ENCODE measurements around the gene RAB35.

RAB35 gene

DNA sequence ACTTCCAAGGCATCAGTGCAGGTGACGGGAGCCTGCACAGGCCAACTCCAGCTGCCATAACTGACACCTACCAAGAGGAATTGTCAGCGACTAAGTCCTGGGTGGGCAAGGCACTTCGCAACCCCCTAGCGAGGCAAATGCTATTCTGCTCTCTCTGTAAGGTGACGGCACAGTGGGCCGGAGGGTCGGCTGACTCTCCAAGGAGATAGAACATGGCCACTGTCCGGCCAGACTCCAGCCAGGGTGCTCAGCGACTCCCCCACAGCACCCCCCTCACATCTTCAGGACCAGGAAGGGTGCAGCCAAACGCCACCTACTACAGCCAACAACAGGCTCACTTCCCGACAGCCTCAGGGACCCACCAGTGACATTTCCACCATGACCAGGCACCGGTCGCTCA is 13.2 kb downstream of the RAB35 start:
- no peak for ATAC-seq
- DNase-seq: no peak

DNA sequence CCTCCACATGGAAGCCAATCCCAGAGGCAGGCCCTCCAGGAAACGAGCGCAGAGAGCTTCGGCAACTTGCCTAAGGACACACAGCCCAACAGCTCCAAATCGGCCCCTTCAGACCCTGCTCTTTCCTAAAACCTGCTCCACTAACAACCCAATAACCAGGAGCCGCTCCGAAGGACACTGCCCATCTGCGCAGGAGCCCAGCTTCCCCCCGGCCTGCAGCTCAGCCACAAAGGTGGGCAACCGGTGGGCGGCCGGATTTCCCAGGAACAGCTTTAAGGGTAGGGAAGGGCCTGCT is 13.6 kb downstream of the RAB35 start:
- ATAC-seq (no peak), DNase-seq (no peak)

DNA sequence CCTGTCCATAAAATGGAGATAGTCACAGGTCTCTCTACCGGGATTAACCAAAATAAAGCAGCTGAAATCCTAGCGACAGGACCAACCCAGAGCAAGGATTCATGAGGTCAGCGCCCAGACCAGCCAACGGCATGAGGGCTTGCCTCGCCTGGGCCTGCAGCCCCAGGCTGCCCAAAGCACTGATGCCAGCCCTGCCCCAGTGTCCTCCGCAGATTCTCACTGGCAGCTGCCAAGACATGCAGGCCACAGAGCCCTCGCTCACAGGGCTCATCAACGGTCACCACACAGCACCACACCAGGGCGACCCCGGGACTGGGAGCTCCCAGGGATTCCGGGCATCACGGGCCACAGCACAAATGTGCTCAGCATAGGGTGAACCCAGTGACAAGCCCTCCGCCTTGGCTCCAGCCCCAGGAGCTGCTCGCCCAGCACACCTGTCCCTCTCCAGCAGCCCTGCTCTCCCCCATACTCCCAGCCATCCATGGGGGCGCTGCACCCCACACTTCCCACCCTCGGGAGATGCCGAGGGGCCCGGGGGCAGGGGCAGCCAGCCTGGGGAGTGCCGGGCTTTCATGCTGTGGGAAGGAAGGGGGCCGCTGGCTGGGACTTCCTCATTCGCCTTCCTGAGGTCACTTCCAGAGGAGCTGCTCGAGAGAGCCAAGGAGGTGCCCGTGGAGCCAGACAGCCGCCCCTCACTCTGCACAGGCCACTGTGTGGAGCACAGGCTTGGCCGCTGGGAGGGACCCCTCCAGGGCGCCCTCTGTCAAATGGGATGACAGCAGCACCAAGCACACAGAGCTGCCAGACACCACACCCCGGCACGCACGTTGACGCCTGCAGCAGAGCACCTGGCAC is 14.1 kb downstream of the RAB35 start:
- DNase-seq: no peak
- no peak for ATAC-seq

DNA sequence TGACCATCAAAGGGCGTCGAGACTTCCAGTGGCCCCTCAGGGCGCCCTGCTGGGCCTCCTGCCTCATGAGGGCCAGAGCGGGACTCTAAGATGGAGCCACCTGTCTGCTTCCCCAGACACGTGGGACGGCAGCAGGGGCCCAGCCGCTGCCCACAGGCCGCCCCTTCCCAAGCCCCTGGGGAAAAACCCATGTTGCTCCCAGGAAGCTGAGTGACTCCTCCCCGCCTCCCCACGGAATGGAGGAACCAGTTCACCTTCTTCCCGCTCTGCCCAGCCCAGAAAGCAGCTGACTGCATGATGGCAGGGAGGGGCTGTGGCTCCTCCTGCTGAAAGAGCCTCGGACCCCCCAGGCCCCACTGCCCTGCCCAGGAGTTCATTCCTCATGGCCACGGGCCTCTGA is 14.9 kb downstream of the RAB35 start:
- ATAC-seq (no peak), DNase-seq (no peak)

DNA sequence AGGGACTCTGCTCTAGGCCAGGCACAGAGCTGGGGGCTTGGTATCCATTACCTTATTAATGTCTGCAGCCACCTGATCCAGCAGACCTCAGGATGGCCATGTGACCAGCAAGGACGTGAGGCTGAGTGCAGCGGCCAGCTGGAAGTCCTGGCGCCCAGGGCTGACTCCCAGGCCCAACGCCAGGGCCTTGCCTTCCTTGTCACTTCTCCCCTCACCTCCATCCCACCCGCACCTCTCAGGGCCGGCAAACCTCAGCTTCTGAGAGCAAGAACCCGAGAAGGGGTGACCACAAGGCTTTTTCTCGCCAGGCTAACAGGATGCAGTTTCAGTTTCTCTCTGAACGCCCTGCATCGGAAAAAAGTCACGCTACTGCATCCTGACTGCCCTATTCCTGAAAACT is 15.4 kb downstream of the RAB35 start:
- DNase-seq (no peak), ATAC-seq (no peak)

DNA sequence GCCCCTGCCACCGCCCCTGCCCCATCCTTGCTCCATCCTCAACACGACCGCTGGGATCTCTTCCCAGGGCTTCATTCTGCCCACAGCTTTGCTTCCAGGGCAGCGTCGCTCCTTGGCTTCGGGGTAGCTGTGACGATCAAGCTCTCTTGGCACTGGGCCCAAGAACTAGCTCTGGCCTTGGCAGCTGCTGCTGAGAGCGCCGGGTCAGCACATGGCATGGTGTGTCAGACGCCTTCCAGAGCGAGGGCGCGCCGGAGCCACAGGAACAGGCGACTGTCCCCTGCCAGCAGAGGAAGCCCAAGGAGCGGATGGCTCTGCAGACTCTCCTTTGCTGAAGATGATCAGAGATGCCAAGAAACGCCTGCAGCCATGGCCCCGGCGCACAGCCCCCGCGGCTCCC is 15.9 kb downstream of the RAB35 start:
- DNase-seq (no peak), ATAC-seq (no peak)

DNA sequence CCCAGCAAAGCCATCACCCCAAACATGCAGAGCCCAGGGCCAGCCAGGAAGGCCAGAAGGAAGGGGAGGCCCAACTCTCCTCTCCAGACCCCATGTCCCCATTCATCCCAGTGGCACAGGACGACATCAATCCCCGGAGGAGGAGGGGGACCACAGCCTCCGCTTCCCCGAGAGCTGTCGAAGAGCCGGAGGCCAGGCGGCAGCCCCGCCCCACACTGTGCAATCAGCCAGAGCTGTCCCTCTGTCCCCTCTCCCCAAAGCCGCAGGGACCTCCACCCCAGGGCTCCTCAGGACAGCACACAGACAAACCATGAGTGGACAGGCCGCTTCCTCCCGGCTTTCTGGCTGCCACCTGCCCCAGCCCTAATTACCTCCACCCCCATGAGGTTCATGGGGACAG is 16.8 kb downstream of the RAB35 start:
- DNase-seq (no peak), ATAC-seq (no peak)

DNA sequence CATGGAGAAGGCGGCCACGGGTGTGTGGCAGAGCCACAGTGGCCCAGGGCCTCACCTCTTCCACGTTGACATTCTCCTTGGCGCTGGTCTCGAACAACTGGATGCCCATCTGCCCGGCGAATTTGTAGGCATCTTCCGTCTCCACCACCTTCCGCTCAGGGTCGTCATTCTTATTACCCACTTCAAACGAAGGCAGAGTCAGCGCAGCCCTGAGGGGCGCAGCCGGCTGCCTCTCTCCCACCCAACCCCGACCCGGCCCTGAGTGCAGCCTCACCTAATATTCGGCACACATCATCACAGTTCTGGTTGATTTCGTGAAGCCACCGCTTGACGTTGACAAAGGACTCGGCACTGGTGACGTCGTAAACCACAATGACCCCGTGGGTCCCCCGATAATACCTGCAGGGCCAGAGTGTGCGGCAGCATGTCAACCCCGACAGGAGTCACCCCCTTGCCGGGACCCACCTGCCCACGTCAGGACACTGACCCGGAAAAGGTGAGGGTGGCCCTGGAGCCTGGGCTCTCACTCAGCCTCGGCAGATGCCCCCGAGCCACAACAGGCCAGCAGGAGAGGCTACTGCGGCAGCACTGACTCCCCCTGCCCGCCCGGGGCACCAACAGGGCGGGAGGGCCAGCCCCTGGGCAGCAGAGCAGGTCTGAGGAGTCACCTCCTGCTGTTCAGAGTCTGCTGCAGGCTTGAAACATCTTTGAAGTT is 17.6 kb downstream of the RAB35 start:
- no peak for DNase-seq
- no peak for ATAC-seq

DNA sequence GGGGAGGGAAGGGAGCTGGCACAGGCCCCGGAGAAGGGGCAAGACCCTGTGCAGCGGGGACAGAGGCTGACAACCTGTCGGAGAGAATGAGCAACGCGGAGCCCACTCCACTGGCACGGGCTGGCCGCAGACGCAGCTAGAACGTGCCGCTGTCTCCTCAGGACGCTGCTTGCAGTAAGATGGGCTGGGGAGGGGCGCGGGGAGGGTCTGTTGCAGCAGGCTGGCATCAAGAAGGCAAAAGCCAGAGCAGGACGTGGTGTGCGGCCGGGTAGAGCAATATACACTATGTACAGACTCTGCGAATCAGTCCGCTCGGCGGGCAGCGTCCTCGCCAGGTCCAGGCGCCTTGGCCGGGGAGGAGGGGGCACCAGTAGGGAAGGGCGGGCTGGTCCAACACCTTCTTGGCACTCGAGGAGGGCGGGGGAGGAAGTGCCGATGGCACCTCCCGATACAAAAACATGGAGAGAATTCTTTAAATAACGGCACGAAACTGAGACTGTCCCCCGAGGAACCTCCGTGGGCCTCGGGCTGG is 19.8 kb downstream of the RAB35 start:
- no peak for DNase-seq
- no peak for ATAC-seq

DNA sequence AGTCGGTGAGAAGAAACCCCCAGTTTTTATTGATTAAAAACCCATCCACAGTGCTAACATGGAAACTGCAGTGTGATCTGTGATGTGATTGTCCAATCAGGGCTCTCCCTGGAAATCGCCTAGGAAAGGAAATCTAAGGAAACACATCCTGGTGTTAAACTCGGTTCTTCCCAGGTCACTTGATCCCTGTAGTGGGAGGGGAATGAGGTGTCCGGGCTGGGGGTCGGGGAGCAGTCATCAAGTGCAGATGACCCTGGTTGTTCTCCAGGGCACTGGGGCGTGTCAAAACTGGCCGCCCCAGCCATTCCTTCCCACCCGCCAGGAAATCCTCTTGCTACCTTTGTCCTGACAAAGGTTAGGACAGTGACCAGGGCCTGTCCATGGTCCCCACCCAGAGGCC is 20.8 kb downstream of the RAB35 start:
- no peak for DNase-seq
- no peak for ATAC-seq

DNA sequence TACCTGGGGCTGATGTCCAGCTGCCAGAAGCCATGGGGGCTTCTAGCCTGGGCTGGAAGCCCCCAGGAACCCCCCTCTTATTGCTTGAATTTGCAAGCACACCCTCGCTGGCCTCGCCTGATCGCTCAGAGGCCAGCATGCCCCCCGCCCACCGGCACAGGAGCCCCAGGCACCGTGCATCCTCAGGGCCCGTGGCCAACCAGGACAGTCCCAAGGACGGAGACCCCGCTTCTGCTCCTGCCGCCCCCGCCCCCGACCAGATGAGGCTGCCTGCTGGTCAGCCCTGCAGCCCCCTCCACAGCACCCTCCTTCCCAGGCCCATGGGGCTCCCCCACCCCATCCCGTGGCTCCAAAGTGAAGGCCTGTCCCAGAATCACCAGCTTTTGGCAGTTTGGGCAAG is 21.2 kb downstream of the RAB35 start:
- ATAC-seq: no peak
- no peak for DNase-seq

DNA sequence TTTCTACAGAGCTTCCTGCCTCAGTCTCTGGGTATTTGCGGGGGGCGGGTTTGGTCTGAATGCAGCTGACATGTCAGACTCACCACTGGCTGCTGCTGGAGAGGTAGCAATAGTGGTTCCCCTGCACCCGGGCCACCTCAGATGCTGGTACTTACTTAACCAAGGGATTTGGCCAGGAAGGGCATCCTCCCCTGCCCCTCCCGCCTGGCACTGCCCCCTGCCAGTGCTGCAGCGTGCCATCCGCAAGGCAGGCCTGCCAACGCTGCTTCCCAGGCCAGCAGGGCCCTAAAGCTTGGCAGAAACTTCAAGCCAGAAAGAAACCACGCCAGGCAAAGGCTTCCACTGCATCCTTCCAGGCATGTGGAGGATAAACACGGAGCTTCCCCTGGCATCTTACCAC is 22.1 kb downstream of the RAB35 start:
- DNase-seq (no peak), ATAC-seq (no peak)

DNA sequence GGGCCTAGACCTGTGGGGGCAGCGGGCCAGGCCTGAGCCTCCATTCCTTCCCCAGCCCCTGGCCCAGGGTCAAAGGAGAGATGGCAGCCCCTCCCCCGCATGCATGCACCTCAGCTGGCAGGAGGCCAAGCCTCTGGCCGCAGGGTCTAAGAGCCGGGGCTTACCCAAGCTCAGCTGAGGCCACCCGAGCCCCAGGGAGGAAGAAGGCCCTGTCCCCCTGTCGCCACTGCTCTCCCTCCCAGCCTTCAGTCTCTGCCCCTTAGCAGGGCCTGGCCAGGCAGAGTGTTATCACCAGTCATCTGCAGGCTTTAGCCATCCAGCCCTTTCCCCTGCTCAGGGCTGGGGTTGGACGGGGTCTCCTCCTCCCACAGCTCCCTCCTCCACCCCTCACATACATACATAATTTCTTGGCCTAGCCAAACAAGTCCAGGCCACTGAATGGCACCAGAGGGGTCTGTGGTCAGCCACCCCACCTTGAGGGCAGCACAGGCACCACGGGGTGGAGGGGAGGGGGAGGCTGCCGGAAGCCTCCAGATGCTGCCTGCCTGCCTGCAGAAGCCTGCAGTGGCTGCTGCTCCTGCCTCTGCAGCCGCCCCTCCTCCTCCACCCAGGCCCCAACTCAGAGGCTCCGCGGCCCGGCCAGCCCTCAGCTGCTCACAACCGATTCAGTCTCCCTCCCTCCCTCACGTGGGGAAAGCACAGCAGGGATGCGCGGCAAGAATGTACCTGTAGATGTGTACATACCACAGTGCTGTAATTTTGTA is 22.8 kb downstream of the RAB35 start:
- DNase-seq (no peak), ATAC-seq (no peak)

DNA sequence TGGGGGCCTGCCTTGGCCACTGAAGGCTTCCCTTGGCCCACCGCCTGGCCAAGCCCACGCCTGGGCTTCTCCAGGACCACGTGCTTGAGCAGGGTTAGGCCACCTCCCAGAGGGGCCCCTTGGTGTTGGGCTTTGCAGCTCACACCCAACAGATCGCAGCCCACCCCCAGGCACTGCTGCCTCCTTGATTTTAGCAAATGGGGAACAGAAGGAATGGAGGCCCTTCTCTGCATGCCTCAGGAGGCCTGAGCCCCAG is 23.3 kb downstream of the RAB35 start:
- ATAC-seq: no peak
- DNase-seq: no peak

DNA sequence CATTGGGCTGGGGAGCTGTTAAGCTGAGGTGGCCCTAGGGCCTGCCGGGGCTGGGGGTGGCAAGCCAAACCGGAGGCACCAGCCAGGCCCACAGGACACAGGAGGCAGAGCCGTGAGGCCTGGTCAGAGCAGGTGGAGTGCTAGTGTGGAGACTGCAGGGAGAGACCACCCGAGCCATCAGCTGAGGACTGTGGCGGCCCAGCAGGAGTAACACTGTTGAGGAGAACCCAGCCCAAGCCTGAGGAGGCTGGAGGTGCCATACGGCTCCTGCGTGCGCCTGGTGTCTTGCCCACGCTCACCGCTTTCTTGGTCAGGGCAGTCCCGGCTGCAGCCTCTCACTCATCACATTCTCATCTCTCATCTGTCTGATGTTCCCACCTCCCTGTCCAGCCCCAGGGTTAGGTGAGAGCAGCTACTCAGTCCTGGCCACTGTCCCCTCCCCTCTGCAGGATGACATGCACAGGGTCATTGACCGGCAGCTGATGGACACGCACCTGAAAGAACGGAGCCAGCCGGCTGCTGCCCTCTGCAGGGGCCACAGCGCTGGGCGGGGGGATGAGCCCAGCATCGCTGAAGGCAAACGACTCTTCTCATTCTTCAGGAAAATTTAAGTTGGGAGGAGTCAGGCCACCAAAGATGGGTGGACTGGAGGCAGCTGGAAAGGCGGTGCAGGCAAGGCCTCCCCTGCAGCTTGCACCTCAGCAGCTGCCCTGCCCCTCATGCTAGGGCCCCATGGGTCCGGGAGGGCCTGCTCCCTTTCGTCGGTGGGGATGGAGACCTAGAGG is 23.8 kb downstream of the RAB35 start:
- ATAC-seq (peak; percentile 15), DNase-seq (no peak)

DNA sequence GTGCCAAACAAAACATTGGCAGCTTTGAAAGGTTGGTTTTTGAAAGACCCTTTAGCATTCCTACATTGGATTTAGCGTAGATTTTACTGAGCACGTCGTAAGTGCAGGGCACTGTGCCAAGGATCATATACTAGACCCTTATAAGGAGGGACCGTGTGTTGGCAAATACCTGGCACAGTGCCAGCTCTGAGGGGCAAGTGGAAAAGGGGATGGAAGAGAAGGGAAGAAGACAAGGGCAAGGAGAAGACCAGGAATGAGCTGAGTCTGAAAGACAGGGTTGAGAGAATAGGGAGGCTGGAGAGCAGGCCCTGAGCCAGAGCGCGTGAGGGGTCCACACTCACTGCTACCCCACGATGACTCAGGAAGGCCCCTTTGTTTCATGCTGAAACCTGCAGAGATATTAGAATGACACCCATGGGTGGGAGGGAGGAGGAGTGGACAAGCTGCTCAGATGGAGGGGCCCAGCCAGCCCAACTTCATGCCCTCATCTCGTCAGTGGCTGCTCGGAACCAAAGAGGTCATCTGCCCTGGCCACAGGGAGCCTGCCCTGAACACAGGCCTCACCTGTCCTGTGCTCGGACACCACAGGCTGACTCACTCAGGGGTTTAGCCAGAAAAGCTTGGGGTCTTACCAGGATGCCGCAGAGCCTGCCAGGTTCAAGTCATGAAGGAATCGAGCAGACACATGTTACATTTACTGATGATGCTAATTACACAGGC is 25.0 kb downstream of the RAB35 start:
- no peak for ATAC-seq

DNA sequence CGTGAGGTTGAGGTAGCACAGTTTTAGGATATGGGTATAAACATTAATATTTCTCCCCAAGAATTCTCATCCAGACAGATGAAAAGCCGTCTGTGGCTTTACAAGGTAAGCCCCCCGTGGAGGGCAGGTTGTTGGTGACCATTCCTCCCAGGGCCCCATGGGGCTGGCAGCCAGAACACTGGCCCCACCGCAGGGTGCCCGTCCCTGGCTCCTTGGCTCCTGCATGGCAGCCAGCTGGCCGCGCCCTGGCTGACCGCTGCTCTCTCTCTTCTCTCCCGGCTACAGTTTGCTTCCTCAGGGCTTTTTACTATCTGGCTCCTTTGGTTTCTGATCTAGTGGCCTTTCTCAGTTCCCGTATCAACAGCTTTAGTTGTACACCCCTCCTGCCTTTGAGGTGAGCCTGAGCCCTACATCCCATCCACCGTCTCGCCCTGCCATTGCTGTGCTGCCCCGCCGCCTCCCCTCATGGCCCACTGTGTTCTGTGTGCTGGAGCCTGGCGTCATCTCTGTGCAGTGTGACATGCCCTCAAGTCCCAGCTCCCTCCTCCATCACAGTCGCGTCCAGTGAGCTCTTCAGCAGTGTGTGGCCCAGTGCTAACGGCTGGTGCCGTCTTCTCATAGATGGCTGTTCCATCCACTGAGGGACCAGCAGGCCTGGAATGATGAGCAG is 25.8 kb downstream of the RAB35 start:
- DNase-seq (no peak), ATAC-seq (no peak)

More for the DNA sequence above, 25.0 kb downstream of the RAB35 start:
- no peak for DNase-seq

DNA sequence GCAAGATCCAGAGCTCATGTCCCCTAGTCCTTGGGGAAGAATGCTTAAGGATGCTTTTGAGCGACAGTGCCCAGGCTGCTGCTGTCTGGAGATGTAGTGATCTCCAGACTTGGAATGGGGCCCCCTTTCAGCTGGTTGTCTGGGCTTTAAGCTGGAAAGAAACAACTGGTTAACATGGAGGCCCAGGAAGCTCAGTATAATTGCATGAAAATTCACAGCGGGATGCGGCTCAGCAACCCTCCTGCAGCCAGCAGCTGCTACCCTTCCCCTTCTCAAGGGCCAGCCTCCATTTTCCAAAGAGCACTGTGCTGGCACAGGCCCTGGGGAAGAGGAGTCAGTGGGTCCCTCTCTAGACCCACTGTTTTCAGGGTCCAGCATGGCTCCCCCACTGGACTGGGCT is 26.3 kb downstream of the RAB35 start:
- no peak for DNase-seq

DNA sequence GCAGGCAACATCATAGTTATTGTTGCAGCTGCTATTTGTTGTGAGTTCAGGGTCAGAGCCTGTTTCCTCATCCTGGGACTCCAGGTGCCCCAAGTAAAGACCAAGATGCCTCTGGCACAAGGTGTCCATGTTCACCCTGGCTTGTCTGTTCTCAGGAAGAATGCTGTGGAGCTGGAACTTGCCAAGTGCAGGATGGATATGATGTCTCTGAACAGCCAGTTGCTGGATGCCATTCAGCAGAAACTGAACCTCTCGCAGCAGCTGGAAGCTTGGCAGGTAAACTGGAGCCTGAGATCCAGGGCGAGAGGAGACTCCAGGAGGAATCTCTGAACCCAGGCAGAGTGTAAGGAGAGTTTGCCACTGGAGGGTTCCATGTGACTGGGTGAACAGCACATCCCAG is 26.8 kb downstream of the RAB35 start:
- DNase-seq: no peak

More for the DNA sequence above, 26.3 kb downstream of the RAB35 start:
- no peak for ATAC-seq

DNA sequence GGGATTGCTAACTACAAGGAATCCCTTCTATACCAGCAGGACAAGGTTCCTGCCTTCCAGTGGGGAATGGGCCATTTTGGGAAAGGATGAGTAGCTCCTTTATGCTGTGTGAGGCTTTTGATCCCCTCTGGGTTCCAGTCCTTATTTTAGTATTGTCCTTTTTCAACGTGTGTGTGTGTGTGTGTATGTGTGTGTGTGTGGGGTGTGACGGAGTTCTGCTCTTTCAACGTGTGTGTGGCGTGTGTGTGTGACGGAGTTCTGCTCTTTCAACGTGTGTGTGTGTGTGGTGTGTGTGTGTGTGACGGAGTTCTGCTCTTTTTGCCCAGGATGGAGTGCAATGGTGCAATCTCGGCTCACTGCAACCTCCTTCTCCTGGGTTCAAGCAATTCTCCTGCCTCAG is 27.4 kb downstream of the RAB35 start:
- DNase-seq (no peak), ATAC-seq (no peak)

More for the DNA sequence above, 26.8 kb downstream of the RAB35 start:
- ATAC-seq: no peak

Measured in stimulated activated naive CD8-positive, alpha-beta T cell treated with anti-CD3 and anti-CD28 coated beads, Interleukin-15, Interleukin-2, amounts not matched to agents 100 U/mL and 50 U/mL, for 24 hours (primary cell).